NCI-H1694 treated with DMSO at 0.1 percent for 48 hours (cell line): ENCODE measurements around the gene INS.

ENCODE experiments used
- DNase-seq: peaks from one replicate; lab custom pipeline; 2025; lab: John Stamatoyannopoulos, UW

Gene INS

GRCh38 chr11:2114430-2115241, 46.4 kb downstream of the INS start:
- DNase-seq, result no peak

GRCh38 chr11:2113776-2114175, 47.2 kb downstream of the INS start:
- DNase-seq, result no peak

DNA sequence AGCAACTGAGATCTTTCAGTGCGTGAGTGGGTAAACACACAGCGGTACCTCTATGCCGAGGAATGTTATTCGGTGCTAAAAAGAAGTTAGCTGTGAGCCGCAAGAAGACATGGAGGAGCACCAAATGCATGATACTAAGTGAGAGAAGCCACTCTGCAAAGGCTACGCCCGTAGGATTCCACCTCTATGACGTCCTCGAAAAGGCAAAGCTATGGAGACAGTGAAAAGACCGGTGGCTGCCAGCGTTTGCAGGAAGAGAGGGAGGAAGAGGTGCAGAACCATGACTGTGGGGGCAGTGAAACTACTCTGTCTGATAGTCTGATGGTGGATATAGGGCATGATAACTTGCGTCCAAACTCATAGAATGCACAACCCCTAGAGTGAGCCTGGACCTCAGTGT, 50.5 kb downstream of the INS start:
- no peak for DNase-seq
